Fibroblast of mammary gland (primary cell): ENCODE measurements around the gene INTS6.

Source experiments
- DNase-seq: peaks from one replicate; pipeline ENCODE4 v3.0.0-alpha.2; 2010; ENCODE audit warnings: low read depth
- H3K4me3 ChIP-seq: 2 replicates; pipeline ENCODE4 v1.5.1; 2011; ENCODE audit warnings: low read depth, mild to moderate bottlenecking, low read length, moderate library complexity; ENCODE audit not compliant: control insufficient read depth
- CTCF ChIP-seq: conservative IDR thresholded peaks from 2 replicates; pipeline ENCODE4 v1.5.1; 2011; ENCODE audit warnings: low read depth, low read length, inconsistent platforms; ENCODE audit not compliant: control insufficient read depth, insufficient read depth

INTS6 gene

DNA sequence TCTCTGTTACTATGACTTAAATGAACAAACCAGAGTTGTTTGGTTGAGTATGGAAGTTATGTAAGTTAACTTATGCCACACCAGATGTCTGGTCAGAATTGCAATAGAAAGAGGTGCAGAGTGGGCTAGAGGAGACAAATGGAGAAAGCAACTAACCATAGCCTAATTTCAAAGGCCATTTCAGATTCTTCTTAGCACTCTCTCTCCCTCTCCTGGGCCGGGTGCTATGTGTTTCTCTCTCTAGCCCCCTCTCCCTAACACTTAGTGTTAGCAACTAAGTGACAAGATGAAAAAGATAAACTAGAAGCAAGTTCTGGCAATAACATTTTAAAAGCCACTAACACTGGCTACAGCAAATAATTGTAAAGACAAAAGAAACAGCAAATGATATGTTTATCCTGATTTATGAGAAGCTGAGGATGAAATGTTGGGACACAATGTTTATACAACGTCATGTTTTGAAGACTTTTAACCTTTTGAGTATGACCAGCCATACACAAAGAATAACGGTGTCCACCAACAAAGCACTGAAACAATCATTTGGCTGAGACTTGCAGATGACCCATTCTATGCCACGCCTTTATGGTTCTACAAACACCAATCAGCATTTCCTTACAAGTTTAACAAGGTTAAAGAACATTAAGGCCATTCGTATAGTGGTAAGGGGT lies 94.8 kb downstream of the INTS6 start:
- no peak for TF ChIP-seq CTCF
- no peak for DNase-seq
- H3K4me3 ChIP-seq: no peak overlapping the region

DNA sequence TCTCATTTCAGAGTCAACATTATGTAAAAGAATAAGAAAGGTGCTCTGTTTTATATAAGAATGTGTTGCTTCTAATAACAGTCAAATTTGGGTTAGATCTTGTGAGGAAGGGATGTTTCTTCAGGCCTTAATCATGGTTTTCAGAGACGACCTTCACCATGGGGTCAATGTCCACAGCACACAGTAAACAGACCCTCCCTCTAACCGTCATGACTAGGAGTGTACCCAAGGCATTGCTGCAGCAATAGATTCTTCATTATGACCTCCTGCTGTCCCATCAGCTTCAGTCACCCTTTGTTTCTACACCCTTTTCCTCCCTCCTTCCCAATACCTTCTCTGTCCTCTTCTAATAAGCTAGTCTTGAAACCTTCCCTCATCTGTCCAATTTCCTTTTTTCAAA lies 97.6 kb downstream of the INTS6 start:
- no peak for DNase-seq
- TF ChIP-seq CTCF: no peak
- H3K4me3 ChIP-seq: no peak overlapping the region

- no peak for TF ChIP-seq CTCF
These were observed 103.8 kb downstream of the INTS6 start for GRCh38 chr13:51349016-51349415.

GRCh38 chr13:51348069-51348967 lies 104.5 kb downstream of the INTS6 start:
- no peak for TF ChIP-seq CTCF
- H3K4me3 ChIP-seq: no peak overlapping the region
- DNase-seq: no peak

More at GRCh38 chr13:51349016-51349415, 103.8 kb downstream of the INTS6 start:
- no peak overlapping the region for H3K4me3 ChIP-seq
- DNase-seq: no peak

- no peak for DNase-seq
- TF ChIP-seq CTCF: no peak
- no peak overlapping the region for H3K4me3 ChIP-seq
These were observed 105.7 kb downstream of the INTS6 start for GRCh38 chr13:51347099-51347498.

DNA sequence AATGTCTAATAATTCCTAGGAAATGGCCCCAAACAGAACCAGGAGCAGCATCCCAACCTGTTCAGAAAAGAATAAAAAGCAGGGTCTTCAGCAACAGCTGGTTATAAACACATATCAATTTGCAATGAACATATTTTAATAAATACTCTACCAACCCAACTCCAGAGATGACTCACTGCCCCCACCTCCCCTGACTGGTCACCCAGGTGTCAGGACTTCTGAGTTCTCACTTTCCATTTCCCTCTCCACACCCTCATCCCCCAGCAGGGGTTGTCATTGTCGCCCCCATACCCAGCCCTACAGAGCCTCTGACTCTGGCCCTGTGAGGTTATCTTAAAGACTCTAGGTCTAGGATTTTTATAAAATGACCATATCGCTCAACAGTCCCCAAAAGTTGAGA lies 106.4 kb downstream of the INTS6 start:
- no peak overlapping the region for H3K4me3 ChIP-seq
- no peak for TF ChIP-seq CTCF

More for the DNA sequence above, 106.4 kb downstream of the INTS6 start:
- no peak for DNase-seq
